OCI-LY1 (cell line): ENCODE data around the gene TMEM119.

Experiments used
- CTCF ChIP-seq: fragments of 200-600 bp; sonication (generic), shearing (Covaris generic); IDR thresholded peaks from 2 replicates; pipeline ENCODE4 v1.5.1; 2017; ENCODE audit warnings: mild to moderate bottlenecking, antibody characterized with exemption, low read length, moderate library complexity, mixed read lengths
- EZH2 ChIP-seq: fragments of 200-600 bp; sonication (generic), shearing (Covaris generic); IDR thresholded peaks from 2 replicates; pipeline ENCODE4 v1.8.0; 2017; ENCODE audit warnings: borderline replicate concordance, mixed run types, mild to moderate bottlenecking, antibody characterized with exemption, low read length, moderate library complexity, mixed read lengths

GRCh38 chr12:108570743-108571608 is 26.9 kb downstream of the TMEM119 start:
- peak; percentile 19; the same call in 1 of the 2 replicates for TF ChIP-seq CTCF
- no peak for TF ChIP-seq EZH2
